Measurements from ENCODE around the gene HELZ.

DNA sequence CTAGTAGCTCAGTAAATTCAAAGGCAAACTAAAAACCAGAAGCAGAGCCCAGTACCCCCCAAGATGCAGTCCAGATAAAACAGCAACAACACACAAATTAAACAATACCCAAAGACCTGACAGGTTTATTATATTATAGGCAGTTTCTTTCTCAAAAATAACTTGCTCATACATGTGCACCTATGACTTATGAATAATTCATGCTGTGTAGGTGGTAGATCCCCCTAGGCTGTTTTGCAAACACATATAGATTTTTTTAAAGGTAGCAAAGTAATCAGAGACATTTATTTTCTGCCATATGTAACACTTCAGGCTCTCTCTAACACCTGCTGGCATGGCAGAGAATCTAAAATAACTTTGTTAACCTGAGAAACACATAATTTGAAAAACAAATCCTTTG, 173.4 kb downstream of the HELZ start:
- TF ChIP-seq, protein P1, sequence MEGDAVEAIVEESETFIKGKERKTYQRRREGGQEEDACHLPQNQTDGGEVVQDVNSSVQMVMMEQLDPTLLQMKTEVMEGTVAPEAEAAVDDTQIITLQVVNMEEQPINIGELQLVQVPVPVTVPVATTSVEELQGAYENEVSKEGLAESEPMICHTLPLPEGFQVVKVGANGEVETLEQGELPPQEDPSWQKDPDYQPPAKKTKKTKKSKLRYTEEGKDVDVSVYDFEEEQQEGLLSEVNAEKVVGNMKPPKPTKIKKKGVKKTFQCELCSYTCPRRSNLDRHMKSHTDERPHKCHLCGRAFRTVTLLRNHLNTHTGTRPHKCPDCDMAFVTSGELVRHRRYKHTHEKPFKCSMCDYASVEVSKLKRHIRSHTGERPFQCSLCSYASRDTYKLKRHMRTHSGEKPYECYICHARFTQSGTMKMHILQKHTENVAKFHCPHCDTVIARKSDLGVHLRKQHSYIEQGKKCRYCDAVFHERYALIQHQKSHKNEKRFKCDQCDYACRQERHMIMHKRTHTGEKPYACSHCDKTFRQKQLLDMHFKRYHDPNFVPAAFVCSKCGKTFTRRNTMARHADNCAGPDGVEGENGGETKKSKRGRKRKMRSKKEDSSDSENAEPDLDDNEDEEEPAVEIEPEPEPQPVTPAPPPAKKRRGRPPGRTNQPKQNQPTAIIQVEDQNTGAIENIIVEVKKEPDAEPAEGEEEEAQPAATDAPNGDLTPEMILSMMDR (conservative IDR thresholded peaks at IDR 0.05 in 1 of 2, IDR thresholded peaks at IDR 0.05 in 1 of 2; ENCODE audit: low read depth in 1 of 2, low read length in 2 of 2), result no peak
- TF ChIP-seq EZH2 (IDR thresholded peaks at IDR 0.05; ENCODE audit: low read length, missing control alignments), result no peak

Measured in fibroblast of lung (primary cell).